A549 (cell line): ENCODE measurements around the gene SLC25A13. TPM values are rescaled to one million over a fixed set of nuclear protein-coding genes. Genes with fewer than 3 reads are reported as not detected.

Experiments used
- ATAC-seq, 2 experiments: fragments of 200-7000 bp in 1 of 2; fragments of >200 bp in 1 of 2; cut with Nextera tagmentation in 1 of 2; cut with Tn5 transposase in 1 of 2; 3 replicates each; pipeline versions ENCODE4 v1.8.0 to v1.9.1; 2018 to 2020; ENCODE audit warnings: mild to moderate bottlenecking in 1 of 2, moderate library complexity in 1 of 2
- CTCF ChIA-PET: fragments of 300-600 bp; sonication (Branson Sonifier 250); formaldehyde crosslinking; extraction: SDS; loops from one replicate; lab custom pipeline; 2021; ENCODE audit warnings: antibody characterized with exemption, inconsistent platforms; lab: Yijun Ruan, JAX
- POLR2A ChIA-PET: fragments of 350-600 bp; formaldehyde crosslinking; extraction: SDS; loops from one replicate; lab custom pipeline; 2021; ENCODE audit warnings: antibody characterized with exemption, inconsistent platforms; lab: Yijun Ruan, JAX
- DNase-seq, 2 experiments: peaks; one replicate each; pipeline versions ENCODE4 v3.0.0 to v3.0.0-alpha.2; 2011 to 2016; ENCODE audit warnings: low read depth in 1 of 2, low spot score in 1 of 2
- FAIRE-seq: peaks from 2 replicates; lab custom pipeline; 2011; peaks lifted over from hg19 to GRCh38; lab: Jason Lieb, UNC
- H3K27ac ChIP-seq, 2 experiments: fragments of >200 bp; sonication (Bioruptor Twin); formaldehyde crosslinking; 3 replicates each; pipeline ENCODE4 v1.5.1; 2016 to 2017
- H3K4me1 ChIP-seq: fragments of >200 bp; sonication (Bioruptor Twin); formaldehyde crosslinking; 3 replicates; pipeline ENCODE4 v1.6.1; 2016
- H3K4me2 ChIP-seq: fragments of >200 bp; sonication (Bioruptor Twin); formaldehyde crosslinking; 3 replicates; pipeline ENCODE4 v1.6.1; 2016
- H3K4me3 ChIP-seq: fragments of >200 bp; sonication (Bioruptor Twin); formaldehyde crosslinking; 3 replicates; pipeline ENCODE4 v1.5.1; 2016
- H3K9me3 ChIP-seq: fragments of >200 bp; sonication (Bioruptor Twin); formaldehyde crosslinking; 3 replicates; pipeline ENCODE4 v1.6.1; 2016
- BHLHE40 ChIP-seq: IDR thresholded peaks from 2 replicates; pipeline ENCODE4 v1.6.1; 2012; ENCODE audit warnings: low read depth, low read length, inconsistent platforms
- CBX2 ChIP-seq: fragments of 200-600 bp; sonication (generic); IDR thresholded peaks from 2 replicates; pipeline ENCODE4 v1.6.1; 2016; ENCODE audit warnings: low read depth, mild to moderate bottlenecking, borderline replicate concordance
- CBX8 ChIP-seq: fragments of 200-600 bp; sonication (generic); IDR thresholded peaks from 2 replicates; pipeline ENCODE4 v1.6.1; 2016
- CEBPB ChIP-seq, 2 experiments: fragments of >200 bp in 1 of 2; sonication (Bioruptor Twin) in 1 of 2; formaldehyde crosslinking in 1 of 2; IDR thresholded peaks; 2 replicates each; pipeline ENCODE4 v1.6.1; 2012 to 2016
- CHD2 ChIP-seq: fragments of 150-350 bp; IDR thresholded peaks from 2 replicates; pipeline ENCODE4 v1.6.1; 2014; ENCODE audit warnings: low read length; ENCODE audit not compliant: partially characterized antibody
- E2F6 ChIP-seq: IDR thresholded peaks from 2 replicates; pipeline ENCODE4 v1.6.1; 2012; ENCODE audit warnings: low read depth, borderline replicate concordance
- EHMT2 ChIP-seq: fragments of 200-600 bp; sonication (generic); IDR thresholded peaks from 2 replicates; pipeline ENCODE4 v1.6.1; 2016; ENCODE audit warnings: antibody characterized with exemption, low read depth, mild to moderate bottlenecking, moderate library complexity
- FOSB ChIP-seq: fragments of 250-450 bp; sonication (Bioruptor Pico); IDR thresholded peaks from 2 replicates; pipeline ENCODE4 v1.5.0; 2020; ENCODE audit warnings: mild to moderate bottlenecking, moderate library complexity
- FOSL2 ChIP-seq, 2 experiments: fragments of 450-650 bp in 1 of 2; fragments of >200 bp in 1 of 2; sonication (Bioruptor Twin) in 1 of 2; formaldehyde crosslinking; IDR thresholded peaks; 2 replicates each; pipeline versions ENCODE4 v1.5.0 to v1.6.1; 2016 to 2020; ENCODE audit warnings: mild to moderate bottlenecking in 1 of 2, moderate library complexity in 1 of 2
- FOXS1 ChIP-seq: fragments of 250-450 bp; sonication (Bioruptor Pico); IDR thresholded peaks from 2 replicates; pipeline ENCODE4 v1.5.0; 2020; ENCODE audit warnings: mild to moderate bottlenecking, moderate library complexity
- GATA3 ChIP-seq: IDR thresholded peaks from 2 replicates; pipeline ENCODE4 v1.6.1; 2012; ENCODE audit warnings: borderline replicate concordance
- HDAC2 ChIP-seq: fragments of 200-600 bp; sonication (generic); IDR thresholded peaks from 2 replicates; pipeline ENCODE4 v1.6.1; 2016
- HEYL ChIP-seq: fragments of 250-450 bp; sonication (Bioruptor Pico); IDR thresholded peaks from 2 replicates; pipeline ENCODE4 v1.8.0; 2021; ENCODE audit warnings: mild to moderate bottlenecking, moderate library complexity
- JUN ChIP-seq, 2 experiments: fragments of >200 bp; sonication (Bioruptor Twin); formaldehyde crosslinking; IDR thresholded peaks; 2 replicates in 1 of 2; 3 replicates in 1 of 2; pipeline ENCODE4 v1.6.1; 2016 to 2017
- MAX ChIP-seq: IDR thresholded peaks from 2 replicates; pipeline ENCODE4 v1.6.1; 2012
- NFE2L2 ChIP-seq: fragments of 150-350 bp; conservative IDR thresholded peaks from 2 replicates; pipeline ENCODE4 v1.6.1; 2014; ENCODE audit warnings: low read length
- NPAS2 ChIP-seq: fragments of 250-450 bp; sonication (Bioruptor Pico); IDR thresholded peaks from 2 replicates; pipeline ENCODE4 v1.8.0; 2022; ENCODE audit warnings: mild to moderate bottlenecking, moderate library complexity, borderline replicate concordance
- NR3C1 ChIP-seq: fragments of >200 bp; sonication (Bioruptor Twin); formaldehyde crosslinking; IDR thresholded peaks from 3 replicates; pipeline ENCODE4 v1.6.1; 2017
- PBX3 ChIP-seq: IDR thresholded peaks from 2 replicates; pipeline ENCODE4 v1.6.1; 2012
- POLR2AphosphoS2 ChIP-seq: conservative IDR thresholded peaks from 2 replicates; pipeline ENCODE4 v1.6.1; 2012; ENCODE audit warnings: low read length, improper control_type of control experiment, inconsistent platforms
- RAD21 ChIP-seq, 2 experiments: fragments of >200 bp in 1 of 2; sonication (Bioruptor Twin) in 1 of 2; formaldehyde crosslinking in 1 of 2; IDR thresholded peaks in 1 of 2; conservative IDR thresholded peaks in 1 of 2; 2 replicates in 1 of 2; 3 replicates in 1 of 2; pipeline ENCODE4 v1.6.1; 2012 to 2018; ENCODE audit warnings: inconsistent platforms in 1 of 2
- RCOR1 ChIP-seq: fragments of 150-350 bp; IDR thresholded peaks from 2 replicates; pipeline ENCODE4 v1.6.1; 2014; ENCODE audit warnings: antibody characterized with exemption, low read length, low read depth
- RNF2 ChIP-seq: fragments of 200-600 bp; sonication (generic); IDR thresholded peaks from 2 replicates; pipeline ENCODE4 v1.6.1; 2016; ENCODE audit warnings: low read depth, mild to moderate bottlenecking, antibody characterized with exemption, moderate library complexity, borderline replicate concordance
- SMC3 ChIP-seq: fragments of >200 bp; sonication (Bioruptor Twin); formaldehyde crosslinking; IDR thresholded peaks from 3 replicates; pipeline ENCODE4 v1.6.1; 2018; ENCODE audit warnings: inconsistent platforms
- TP53 ChIP-seq: fragments of 250-450 bp; sonication (Bioruptor Pico); IDR thresholded peaks from 2 replicates; pipeline ENCODE4 v1.5.0; 2021; ENCODE audit warnings: mild to moderate bottlenecking, moderate library complexity
- ZSCAN20 ChIP-seq: fragments of 250-450 bp; sonication (Bioruptor Pico); IDR thresholded peaks from 2 replicates; pipeline ENCODE4 v1.8.0; 2022; ENCODE audit warnings: mild to moderate bottlenecking, moderate library complexity
- whole genome bisulfite sequencing: methylation state at CpG from one replicate; pipeline ENCODE4 v1.1.6; 2017; ENCODE audit errors: missing lambda C conversion rate; 5-methylcytosine and 5-hydroxymethylcytosine counted together
- polyA plus RNA-seq, 4 experiments: library from polyadenylated mRNA; depleted of rRNA in 3 of 4; stranded (reverse); fragments of >200 nt; fragmentation: RNase III in 1 of 4; extraction: RNeasy Plus Mini Kit Qiagen cat#74134 plus additional on column Dnase treatment in 1 of 4; gene quantifications; 2 replicates in 3 of 4; 3 replicates in 1 of 4; pipeline ENCODE4 v1.2.3, GENCODE V29; 2011 to 2017
- TF ChIP-seq, protein P1 (sequence below): fragments of 200-600 bp; sonication (generic); IDR thresholded peaks from 2 replicates; pipeline ENCODE4 v1.6.1; 2016; ENCODE audit warnings: antibody characterized with exemption, mild to moderate bottlenecking, moderate library complexity

SLC25A13 gene
- polyA plus RNA-seq, 2 of the 4 experiments (the other 2 are of a cell fraction): 32.7 to 51.0 TPM

GRCh38 chr7:96243241-96243640, 78.7 kb downstream of the SLC25A13 start:
- TF ChIP-seq CBX8 (no peak), RNF2 (no peak), SMC3 (no peak), PBX3 (no peak), GATA3 (no peak), FOSB (CRISPR knock-in tag) (no peak), BHLHE40 (no peak), CEBPB (IDR thresholded peaks at IDR 0.05) (no peak), EHMT2 (no peak), NR3C1 (no peak), FOXS1 (CRISPR knock-in tag) (no peak), JUN (IDR thresholded peaks at IDR 0.05) (no peak), POLR2AphosphoS2 (no peak), NPAS2 (CRISPR knock-in tag) (no peak), RCOR1 (no peak), HDAC2 (no peak), ZSCAN20 (CRISPR knock-in tag) (no peak)
- TF ChIP-seq, protein P1, sequence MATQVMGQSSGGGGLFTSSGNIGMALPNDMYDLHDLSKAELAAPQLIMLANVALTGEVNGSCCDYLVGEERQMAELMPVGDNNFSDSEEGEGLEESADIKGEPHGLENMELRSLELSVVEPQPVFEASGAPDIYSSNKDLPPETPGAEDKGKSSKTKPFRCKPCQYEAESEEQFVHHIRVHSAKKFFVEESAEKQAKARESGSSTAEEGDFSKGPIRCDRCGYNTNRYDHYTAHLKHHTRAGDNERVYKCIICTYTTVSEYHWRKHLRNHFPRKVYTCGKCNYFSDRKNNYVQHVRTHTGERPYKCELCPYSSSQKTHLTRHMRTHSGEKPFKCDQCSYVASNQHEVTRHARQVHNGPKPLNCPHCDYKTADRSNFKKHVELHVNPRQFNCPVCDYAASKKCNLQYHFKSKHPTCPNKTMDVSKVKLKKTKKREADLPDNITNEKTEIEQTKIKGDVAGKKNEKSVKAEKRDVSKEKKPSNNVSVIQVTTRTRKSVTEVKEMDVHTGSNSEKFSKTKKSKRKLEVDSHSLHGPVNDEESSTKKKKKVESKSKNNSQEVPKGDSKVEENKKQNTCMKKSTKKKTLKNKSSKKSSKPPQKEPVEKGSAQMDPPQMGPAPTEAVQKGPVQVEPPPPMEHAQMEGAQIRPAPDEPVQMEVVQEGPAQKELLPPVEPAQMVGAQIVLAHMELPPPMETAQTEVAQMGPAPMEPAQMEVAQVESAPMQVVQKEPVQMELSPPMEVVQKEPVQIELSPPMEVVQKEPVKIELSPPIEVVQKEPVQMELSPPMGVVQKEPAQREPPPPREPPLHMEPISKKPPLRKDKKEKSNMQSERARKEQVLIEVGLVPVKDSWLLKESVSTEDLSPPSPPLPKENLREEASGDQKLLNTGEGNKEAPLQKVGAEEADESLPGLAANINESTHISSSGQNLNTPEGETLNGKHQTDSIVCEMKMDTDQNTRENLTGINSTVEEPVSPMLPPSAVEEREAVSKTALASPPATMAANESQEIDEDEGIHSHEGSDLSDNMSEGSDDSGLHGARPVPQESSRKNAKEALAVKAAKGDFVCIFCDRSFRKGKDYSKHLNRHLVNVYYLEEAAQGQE: no peak
- ChIA-PET CTCF (no interaction called here), POLR2A (no interaction called here)
- WGBS: 85% methylated on average over 2 of the region's 2 CpGs
- FAIRE-seq (no peak), DNase-seq (no peak), ATAC-seq (no peak)
- H3K9me3 ChIP-seq: no peaks in the 10 kb centered on the region
- no peak overlapping the region for H3K4me3 ChIP-seq
- H3K4me1 ChIP-seq: no peaks in the 10 kb centered on the region
- no peak overlapping the region for H3K4me2 ChIP-seq
- no peak overlapping the region for H3K27ac ChIP-seq

DNA sequence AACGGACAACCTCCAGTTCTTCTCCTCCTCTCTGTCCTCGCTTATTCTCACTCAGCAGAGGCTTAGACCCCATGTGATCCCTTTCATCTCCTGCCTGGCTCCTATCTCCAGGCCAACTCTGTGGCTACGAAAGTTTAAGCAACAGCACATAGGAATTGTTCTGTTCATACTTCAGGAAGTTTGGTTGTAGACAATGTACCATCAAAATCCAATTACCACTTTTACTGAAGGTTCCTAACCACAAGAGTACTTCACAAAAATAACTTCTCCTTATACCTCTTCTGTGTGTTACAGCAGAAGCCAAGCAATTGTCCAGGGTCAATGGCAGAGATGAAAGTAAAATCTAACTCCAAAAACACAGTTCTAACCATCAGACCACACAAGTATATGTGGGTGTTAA, 80.0 kb downstream of the SLC25A13 start:
- ChIA-PET CTCF (no interaction called here), POLR2A (no interaction called here)
- no peak for FAIRE-seq
- no peak for TF ChIP-seq CBX2
- no peak for TF ChIP-seq HEYL (CRISPR knock-in tag)
- no peak for TF ChIP-seq E2F6
- no peak for TF ChIP-seq MAX
- no peak for TF ChIP-seq RAD21 (conservative IDR thresholded peaks at IDR 0.05 in 1 of 2, IDR thresholded peaks at IDR 0.05 in 1 of 2)
- no peak for TF ChIP-seq EHMT2
- no peak for TF ChIP-seq TP53 (CRISPR knock-in tag)
- TF ChIP-seq HDAC2: no peak
- TF ChIP-seq NFE2L2: no peak
- no peak for TF ChIP-seq FOSL2 (IDR thresholded peaks at IDR 0.05)
- no peak for TF ChIP-seq FOSL2 (CRISPR knock-in tag; IDR thresholded peaks at IDR 0.05)
- TF ChIP-seq NR3C1: no peak
- TF ChIP-seq CHD2: no peak
- no peak for TF ChIP-seq SMC3
- no peak for TF ChIP-seq POLR2AphosphoS2
- no peak for ATAC-seq
- Histone ChIP-seq H3K27ac (no peak overlapping the region), H3K4me3 (no peak overlapping the region), H3K4me1 (no peaks in the 10 kb centered on the region), H3K9me3 (no peaks in the 10 kb centered on the region), H3K4me2 (no peak overlapping the region)
- no peak for DNase-seq
- 90% methylated on average over 3 of the region's 3 CpGs for WGBS
